Stimulated activated CD8-positive, alpha-beta memory T cell treated with anti-CD3 and anti-CD28 coated beads, Interleukin-15, amount 100 ng/mL, for 24 hours (primary cell): ENCODE data around the gene LATS2.

Source experiments
- DNase-seq: peaks from one replicate; pipeline ENCODE4 v3.0.0-alpha.2; 2020; ENCODE audit warnings: low read depth

Gene LATS2

GRCh38 chr13:21061029-21061763 is at the start of gene LATS2:
LATS2 (minus strand) TSS chr13:21061586; CDS start chr13:21046026, 15,560 bp downstream.
- DNase-seq: peak; percentile 30

- DNase-seq: no peak
Observed at GRCh38 chr13:21109168-21109567, 47.8 kb upstream of the LATS2 start.

GRCh38 chr13:21106089-21106488 is 44.7 kb upstream of the LATS2 start:
- no peak for DNase-seq

- DNase-seq: no peak
Observed at GRCh38 chr13:21104199-21105019, 43.0 kb upstream of the LATS2 start.

GRCh38 chr13:21101865-21102576 is 40.6 kb upstream of the LATS2 start:
- no peak for DNase-seq

GRCh38 chr13:21100994-21101757 is 39.8 kb upstream of the LATS2 start:
- no peak for DNase-seq

GRCh38 chr13:21100211-21100610 is 38.8 kb upstream of the LATS2 start:
- no peak for DNase-seq

GRCh38 chr13:21095311-21095710 is 33.9 kb upstream of the LATS2 start:
- no peak for DNase-seq

GRCh38 chr13:21089830-21090229 is 28.4 kb upstream of the LATS2 start:
- no peak for DNase-seq

GRCh38 chr13:21088534-21088933 is 27.1 kb upstream of the LATS2 start:
- DNase-seq: no peak

GRCh38 chr13:21086929-21087328 is 25.5 kb upstream of the LATS2 start:
- no peak for DNase-seq

GRCh38 chr13:21081926-21082325 is 20.5 kb upstream of the LATS2 start:
- DNase-seq: no peak

- no peak for DNase-seq
Observed at GRCh38 chr13:21080593-21080891, 19.2 kb upstream of the LATS2 start.

- no peak for DNase-seq
Observed at GRCh38 chr13:21079761-21080592, 18.6 kb upstream of the LATS2 start.

GRCh38 chr13:21079221-21079620 is 17.8 kb upstream of the LATS2 start:
- no peak for DNase-seq

- no peak for DNase-seq
Observed at GRCh38 chr13:21078501-21078900, 17.1 kb upstream of the LATS2 start.

- DNase-seq: no peak
Observed at GRCh38 chr13:21077788-21078353, 16.5 kb upstream of the LATS2 start.

- no peak for DNase-seq
Observed at GRCh38 chr13:21077076-21077787, 15.8 kb upstream of the LATS2 start.

- no peak for DNase-seq
Observed at GRCh38 chr13:21076253-21076652, 14.9 kb upstream of the LATS2 start.
